ENCODE results near the gene KLF15. TPM values are rescaled to one million over a fixed set of nuclear protein-coding genes. Genes with fewer than 3 reads are reported as not detected.

KLF15 gene
- total and polyA plus RNA-seq, 2 of the 8 experiments (the other 6 are each of a cell fraction or from before 2014, with no cell fraction given): 15.7 to 19.5 TPM

GRCh38 chr3:126304291-126304690 lies 52.9 kb downstream of the KLF15 start:
- DNase-seq (ENCODE audit: low read depth in 1 of 2, low spot score in 2 of 2) (no peak), FAIRE-seq (no peak)
- H3K4ac ChIP-seq (replicated peaks; ENCODE audit: insufficient read length, low read depth, low read length): no peak overlapping the region
- no peak overlapping the region for H2AK5ac ChIP-seq (ENCODE audit: low read depth, low read length)
- H3K79me2 ChIP-seq (ENCODE audit: control insufficient read depth in 1 of 2, insufficient read depth in 2 of 2, low read length in 2 of 2): no peaks in the 10 kb centered on the region
- ChIA-PET CTCF (ENCODE audit: partially characterized antibody) (no interaction called here), POLR2A (ENCODE audit: partially characterized antibody) (interaction anchor here (1.7 kb wide), 1 partner anchor 17 kb away, joined by 3 read pairs; no protein-coding TSS in a partner anchor)
- WGBS, 2 experiments (ENCODE audit: extremely low coverage in 1 of 2, insufficient coverage in 1 of 2, insufficient read length in 1 of 2, insufficient replicate concordance in 2 of 2, low coverage in 1 of 2, low lambda C conversion rate in 2 of 2, missing lambda C conversion rate in 1 of 2): 87% methylated on average over 3 of the region's 3 CpGs; no CpG with 5 or more reads in 1 of the 2 experiments
- no peak overlapping the region for H4K91ac ChIP-seq (replicated peaks; ENCODE audit: insufficient read length, low read length)
- no peak overlapping the region for H2BK5ac ChIP-seq (ENCODE audit: low read depth, low read length)
- no peak overlapping the region for H2BK20ac ChIP-seq (ENCODE audit: low read length)
- H2BK120ac ChIP-seq (replicated peaks; ENCODE audit: low read depth, low read length): no peak overlapping the region
- no peaks in the 10 kb centered on the region for H3K79me1 ChIP-seq (ENCODE audit: low read depth, low read length)
- no peaks in the 10 kb centered on the region for H3K23me2 ChIP-seq (ENCODE audit: low read depth, low read length)
- no peak overlapping the region for H3K4me2 ChIP-seq (ENCODE audit: insufficient read depth in 1 of 2, low read depth in 2 of 2, low read length in 2 of 2)
- H4K20me1 ChIP-seq (replicated peaks in 1 of 2; ENCODE audit: control insufficient read depth in 1 of 2, insufficient read depth in 2 of 2, low read length in 2 of 2): no peaks in the 10 kb centered on the region
- no peak overlapping the region for H3K23ac ChIP-seq (ENCODE audit: insufficient read length)
- no peak overlapping the region for H4K5ac ChIP-seq (ENCODE audit: insufficient read length, low read depth, low read length)
- no peaks in the 10 kb centered on the region for H3K36me3 ChIP-seq (ENCODE audit: control insufficient read depth in 2 of 4, insufficient read depth in 4 of 4, low read length in 3 of 4)
- H3K18ac ChIP-seq (ENCODE audit: extremely low read depth, low read length): no peak overlapping the region
- H3K14ac ChIP-seq (ENCODE audit: insufficient read length): no peak overlapping the region
- H2BK15ac ChIP-seq (ENCODE audit: low read length): no peak overlapping the region
- no peak overlapping the region for H2BK12ac ChIP-seq (ENCODE audit: low read depth, low read length)
- H2AFZ ChIP-seq (ENCODE audit: low read length): no peak overlapping the region
- H3K9ac ChIP-seq (replicated peaks in 1 of 4; ENCODE audit: extremely low read depth in 1 of 4, low read depth in 3 of 4, low read length in 3 of 4): no peak overlapping the region
- H3K27ac ChIP-seq (ENCODE audit: low read depth, low read length): no peak overlapping the region
- no peak overlapping the region for H3K4me3 ChIP-seq (ENCODE audit: extremely low read depth in 1 of 4, insufficient read depth in 2 of 4, low read depth in 3 of 4, low read length in 4 of 4)
- H3K27me3 ChIP-seq (replicated peaks in 1 of 4; ENCODE audit: control insufficient read depth in 3 of 4, extremely low read depth in 1 of 4, insufficient read depth in 3 of 4, low read length in 3 of 4): peaks cover 0 to 2% (median 0%) of the 10 kb centered on the region in 4 experiments; a peak in 1 of 7 replicates
- no peak overlapping the region for H4K8ac ChIP-seq (ENCODE audit: extremely low read depth, insufficient read depth, low read length)
- no peak overlapping the region for H3K56ac ChIP-seq (replicated peaks; ENCODE audit: insufficient read length, low read depth, low read length)
- H3K4me1 ChIP-seq (replicated peaks in 1 of 4; ENCODE audit: control insufficient read depth in 3 of 4, insufficient read depth in 4 of 4, low read length in 3 of 4): peaks cover 0 to 3% (median 0%) of the 10 kb centered on the region in 4 experiments; a peak in 1 of 7 replicates
- H3K9me3 ChIP-seq (ENCODE audit: insufficient read depth in 2 of 2, low read depth in 1 of 2, low read length in 1 of 2): peaks cover 5 to 12% of the 10 kb centered on the region in 2 experiments; a peak in 3 of 4 replicates
- TF ChIP-seq KDM5A (IDR thresholded peaks at IDR 0.05; ENCODE audit: low read length): no peak
- TF ChIP-seq ATF3 (IDR thresholded peaks at IDR 0.05; ENCODE audit: insufficient read depth, low read depth, low read length): no peak
- TF ChIP-seq E2F6 (IDR thresholded peaks at IDR 0.05): no peak
- no peak for TF ChIP-seq CTCF (IDR thresholded peaks at IDR 0.05; ENCODE audit: control extremely low read depth in 1 of 3, insufficient read depth in 1 of 3, low read depth in 1 of 3, low read length in 3 of 3)
- no peak for TF ChIP-seq SIN3A (conservative IDR thresholded peaks at IDR 0.05 in 1 of 2, IDR thresholded peaks at IDR 0.05 in 1 of 2; ENCODE audit: low read depth in 1 of 2, low read length in 2 of 2)
- TF ChIP-seq NRF1 (IDR thresholded peaks at IDR 0.05; ENCODE audit: low read depth, low read length): no peak
- TF ChIP-seq RFX5 (IDR thresholded peaks at IDR 0.05; ENCODE audit: borderline replicate concordance, low read depth, low read length): no peak
- no peak for TF ChIP-seq EGR1 (IDR thresholded peaks at IDR 0.05; ENCODE audit: borderline replicate concordance, low read depth, low read length)
- no peak for TF ChIP-seq HDAC2 (IDR thresholded peaks at IDR 0.05; ENCODE audit: borderline replicate concordance in 1 of 2, low read depth in 2 of 2, low read length in 2 of 2)

All from H1 (cell line).